GM23338 (cell line): ENCODE data around the gene BLTP3A. TPM values are rescaled to one million over a fixed set of nuclear protein-coding genes. Genes with fewer than 3 reads are reported as not detected.

ENCODE experiments used
- ATAC-seq: fragments of 200-7000 bp; cut with Tn5 transposase; 3 replicates; pipeline ENCODE4 v1.9.1; 2020
- DNase-seq: peaks from one replicate; pipeline ENCODE4 v3.0.0-alpha.2; 2015; ENCODE audit warnings: low spot score
- H2AFZ ChIP-seq: fragments of 200-600 bp; sonication (generic); 2 replicates; pipeline ENCODE4 v1.8.0; 2016; ENCODE audit warnings: antibody characterized with exemption, mild to moderate bottlenecking, moderate library complexity
- H3F3A ChIP-seq: fragments of 200-600 bp; sonication (generic); replicated peaks from 2 replicates; pipeline ENCODE4 v1.8.0; 2017; ENCODE audit warnings: antibody characterized with exemption, mixed run types, low read depth
- H3K27ac ChIP-seq: fragments of 200-600 bp; sonication (generic); 2 replicates; pipeline ENCODE4 v1.6.1; 2016; ENCODE audit warnings: low read depth
- H3K27me3 ChIP-seq: fragments of 200-600 bp; sonication (generic); 2 replicates; pipeline ENCODE4 v1.8.0; 2016; ENCODE audit warnings: mild to moderate bottlenecking, mixed run types, moderate library complexity; ENCODE audit not compliant: insufficient read depth
- H3K36me3 ChIP-seq: fragments of 200-600 bp; sonication (generic); 2 replicates; pipeline ENCODE4 v1.8.0; 2016; ENCODE audit warnings: mild to moderate bottlenecking; ENCODE audit not compliant: insufficient read depth
- H3K4me1 ChIP-seq: fragments of 200-600 bp; sonication (generic); 2 replicates; pipeline ENCODE4 v1.8.0; 2016; ENCODE audit warnings: mild to moderate bottlenecking, moderate library complexity; ENCODE audit not compliant: insufficient read depth
- H3K4me2 ChIP-seq: fragments of 200-600 bp; sonication (generic); 2 replicates; pipeline ENCODE4 v1.7.1; 2017; ENCODE audit warnings: mixed run types
- H3K4me3 ChIP-seq: fragments of 200-600 bp; sonication (generic); 2 replicates; pipeline ENCODE4 v1.6.1; 2016; ENCODE audit warnings: mixed run types
- H3K79me2 ChIP-seq: fragments of 200-600 bp; sonication (generic); replicated peaks from 2 replicates; pipeline ENCODE4 v1.8.0; 2017; ENCODE audit warnings: mild to moderate bottlenecking; ENCODE audit not compliant: insufficient read depth
- H3K9me2 ChIP-seq: fragments of 200-600 bp; sonication (generic); 2 replicates; pipeline ENCODE4 v1.8.0; 2017; ENCODE audit not compliant: insufficient read depth
- H4K20me1 ChIP-seq: fragments of 200-600 bp; sonication (generic); replicated peaks from 2 replicates; pipeline ENCODE4 v1.8.0; 2017; ENCODE audit warnings: mild to moderate bottlenecking; ENCODE audit not compliant: insufficient read depth
- H3K27ac Mint-ChIP-seq: 2 replicates; pipeline ENCODE4 v1.8.0; 2020; ENCODE audit warnings: inconsistent platforms, mild to moderate bottlenecking, moderate library complexity, mixed read lengths
- H3K27me3 Mint-ChIP-seq: 3 replicates; pipeline ENCODE4 v1.8.0; 2022; ENCODE audit warnings: low read depth, mild to moderate bottlenecking, moderate library complexity, mixed read lengths, inconsistent platforms; ENCODE audit not compliant: insufficient read depth, poor library complexity
- H3K36me3 Mint-ChIP-seq: 3 replicates; pipeline ENCODE4 v1.8.0; 2021; ENCODE audit warnings: low read depth, mild to moderate bottlenecking, inconsistent platforms, moderate library complexity, mixed read lengths
- H3K4me1 Mint-ChIP-seq: 3 replicates; pipeline ENCODE4 v1.8.0; 2020; ENCODE audit warnings: mild to moderate bottlenecking, inconsistent platforms, mixed read lengths
- H3K4me3 Mint-ChIP-seq: 3 replicates; pipeline ENCODE4 v1.8.0; 2021; ENCODE audit warnings: moderate library complexity, mild to moderate bottlenecking, inconsistent platforms, mixed read lengths
- H3K9me3 Mint-ChIP-seq: 3 replicates; pipeline ENCODE4 v1.8.0; 2020; ENCODE audit warnings: moderate library complexity, mild to moderate bottlenecking, inconsistent platforms, mixed read lengths
- CREB1 ChIP-seq: fragments of 250-450 bp; sonication (Bioruptor Pico); IDR thresholded peaks from 2 replicates; pipeline ENCODE4 v1.5.0; 2020; ENCODE audit warnings: low read depth, mild to moderate bottlenecking, moderate library complexity
- CTCF ChIP-seq, 2 experiments: fragments of 200-600 bp in 1 of 2; sonication (generic) in 1 of 2; conservative IDR thresholded peaks; 2 replicates each; pipeline versions ENCODE4 v1.5.1 to v1.6.1; 2016 to 2017; ENCODE audit warnings: antibody characterized with exemption in 2 of 2, low read depth in 2 of 2, mild to moderate bottlenecking in 2 of 2, moderate library complexity in 1 of 2
- EZH2 ChIP-seq: fragments of 200-600 bp; sonication (generic); IDR thresholded peaks from one replicate; pipeline ENCODE4 v1.8.0; 2017; ENCODE audit warnings: antibody characterized with exemption, mild to moderate bottlenecking, low read depth; ENCODE audit not compliant: unreplicated experiment
- NANOG ChIP-seq: IDR thresholded peaks from 2 replicates; pipeline ENCODE4 v1.6.1; 2016; ENCODE audit warnings: antibody characterized with exemption, borderline replicate concordance
- POLR2AphosphoS5 ChIP-seq: IDR thresholded peaks from 2 replicates; pipeline ENCODE4 v1.6.1; 2016; ENCODE audit warnings: antibody characterized with exemption, low read depth
- REST ChIP-seq: IDR thresholded peaks from one replicate; pipeline ENCODE4 v1.6.1; 2018; ENCODE audit warnings: antibody characterized with exemption; ENCODE audit not compliant: unreplicated experiment
- STAT1 ChIP-seq: IDR thresholded peaks from one replicate; pipeline ENCODE4 v1.6.1; 2016; ENCODE audit warnings: antibody characterized with exemption; ENCODE audit not compliant: unreplicated experiment
- ZNF114 ChIP-seq: fragments of 250-450 bp; sonication (Bioruptor Pico); IDR thresholded peaks from 2 replicates; pipeline ENCODE4 v1.5.0; 2020; ENCODE audit warnings: mild to moderate bottlenecking, moderate library complexity
- ZNF331 ChIP-seq: fragments of 250-450 bp; sonication (Bioruptor Pico); IDR thresholded peaks from 2 replicates; pipeline ENCODE4 v1.5.0; 2020; ENCODE audit warnings: low read depth, mild to moderate bottlenecking, moderate library complexity
- ZNF462 ChIP-seq: fragments of 250-450 bp; sonication (Bioruptor Pico); IDR thresholded peaks from 2 replicates; pipeline ENCODE4 v1.5.0; 2020; ENCODE audit warnings: mild to moderate bottlenecking, moderate library complexity
- polyA plus RNA-seq: library from polyadenylated mRNA; unstranded; fragments of >200 nt; fragmentation: Nextera tagmentation; extraction: Ambion mirVana; gene quantifications from 2 replicates; pipeline ENCODE4 v1.2.1, GENCODE V29; 2016
- total RNA-seq: library from RNA; depleted of rRNA; stranded (reverse); fragments of >200 nt; shearing (Covaris generic); gene quantifications from 2 replicates; pipeline ENCODE4 v1.2.3, GENCODE V29; 2014

BLTP3A gene
- total and polyA plus RNA-seq, 2 experiments from 2014 or later, result 2.9 to 18.4 TPM

GRCh38 chr6:34798057-34798456 is 6.2 kb downstream of the BLTP3A start (continued):
- TF ChIP-seq REST (no peak), STAT1 (no peak), NANOG (no peak), EZH2 (no peak), ZNF114 (CRISPR knock-in tag) (no peak), CTCF (conservative IDR thresholded peaks at IDR 0.05; ENCODE audit: low read depth in 2 of 2) (no peak), POLR2AphosphoS5 (no peak), CREB1 (CRISPR knock-in tag) (no peak)

- Histone ChIP-seq H4K20me1 (peaks cover 7% of the 10 kb centered on the region), H3K79me2 (peaks cover 95% of the 10 kb centered on the region), H3K9me2 (no peaks in the 10 kb centered on the region)
- no peak for TF ChIP-seq REST
- no peak for TF ChIP-seq ZNF462 (CRISPR knock-in tag)
- no peak for TF ChIP-seq STAT1
- TF ChIP-seq ZNF331 (CRISPR knock-in tag), result no peak
These were observed 7.7 kb downstream of the BLTP3A start for GRCh38 chr6:34799547-34799946.

More at GRCh38 chr6:34799547-34799946, 7.7 kb downstream of the BLTP3A start:
- Mint-ChIP-seq H3K27me3 (peaks cover 2% of the 10 kb centered on the region), H3K4me3 (no peak overlapping the region), H3K4me1 (peaks cover 3% of the 10 kb centered on the region; the same call in 2 of the 3 replicates), H3K36me3 (peaks cover 2% of the 10 kb centered on the region; the same call in 1 of the 3 replicates), H3K9me3 (no peaks in the 10 kb centered on the region), H3K27ac (no peak overlapping the region)
- no peak overlapping the region for H3K4me3 ChIP-seq
- no peaks in the 10 kb centered on the region for H3K4me1 ChIP-seq
- no peak for ATAC-seq
- H3K27me3 ChIP-seq, result no peaks in the 10 kb centered on the region
- no peak overlapping the region for H2AFZ ChIP-seq
- no peak overlapping the region for H3K27ac ChIP-seq
- no peaks in the 10 kb centered on the region; the same call in 1 of the 2 replicates for H3F3A ChIP-seq
- no peaks in the 10 kb centered on the region for H3K36me3 ChIP-seq
- H3K4me2 ChIP-seq, result no peak overlapping the region
- no peak for DNase-seq
